Measurements from ENCODE around the gene APBA1.
"Not testable (repeated sequence)": the region's sequence is repeated elsewhere in the genome, so short reads cannot be mapped to it uniquely, and the experiment has no call there.

The APBA1 gene

DNA sequence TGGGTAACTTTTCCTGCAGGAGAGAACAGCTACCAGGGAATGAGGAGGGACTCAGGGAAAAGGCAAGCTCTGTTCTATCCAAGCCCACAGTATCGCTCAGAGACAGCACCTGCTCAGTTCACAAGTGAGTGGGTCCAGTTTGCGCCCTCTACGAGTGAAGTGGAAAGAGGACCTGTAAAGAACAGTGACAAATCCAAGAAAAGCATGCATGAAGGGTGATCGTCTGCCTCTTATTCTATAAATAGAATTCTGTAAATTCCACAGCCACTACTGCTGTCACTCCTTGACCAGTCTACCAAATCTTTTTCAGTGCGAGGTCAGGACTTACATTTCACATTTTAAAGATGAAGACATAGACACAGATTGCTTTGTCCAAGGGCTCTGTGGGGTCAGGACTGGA is 229.7 kb downstream of the APBA1 start:
- no peak for DNase-seq (ENCODE audit: low spot score)

DNA sequence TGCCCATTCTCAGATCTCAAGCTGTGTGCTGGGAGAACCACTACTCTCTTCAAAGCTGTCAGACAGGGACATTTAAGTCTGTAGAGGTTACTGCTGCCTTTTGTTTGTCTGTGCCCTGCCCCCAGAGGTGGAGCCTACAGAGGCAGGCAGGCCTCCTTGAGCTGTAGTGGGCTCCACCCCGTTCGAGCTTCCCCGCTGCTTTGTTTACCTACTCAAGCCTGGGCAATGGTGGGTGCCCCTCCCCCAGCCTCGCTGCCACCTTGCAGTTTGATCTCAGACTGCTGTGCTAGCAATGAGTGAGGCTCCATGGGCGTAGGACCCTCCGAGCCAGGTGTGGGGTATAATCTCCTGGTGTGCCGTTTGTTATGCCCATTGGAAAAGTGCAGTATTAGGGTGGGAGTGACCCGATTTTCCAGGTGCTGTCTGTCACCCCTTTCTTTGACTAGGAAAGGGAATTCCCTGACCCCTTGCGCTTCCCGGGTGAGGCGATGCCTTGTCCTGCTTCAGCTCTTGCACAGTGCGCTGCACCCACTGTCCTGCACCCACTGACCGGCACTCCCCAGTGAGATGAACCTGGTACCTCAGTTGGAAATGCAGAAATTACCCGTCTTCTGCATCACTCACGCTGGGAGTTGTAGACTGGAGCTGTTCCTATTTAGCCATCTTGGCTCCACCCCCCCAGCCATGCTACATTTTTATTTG is 231.8 kb downstream of the APBA1 start:
- not testable (repeated sequence) for DNase-seq (ENCODE audit: low spot score)

DNA sequence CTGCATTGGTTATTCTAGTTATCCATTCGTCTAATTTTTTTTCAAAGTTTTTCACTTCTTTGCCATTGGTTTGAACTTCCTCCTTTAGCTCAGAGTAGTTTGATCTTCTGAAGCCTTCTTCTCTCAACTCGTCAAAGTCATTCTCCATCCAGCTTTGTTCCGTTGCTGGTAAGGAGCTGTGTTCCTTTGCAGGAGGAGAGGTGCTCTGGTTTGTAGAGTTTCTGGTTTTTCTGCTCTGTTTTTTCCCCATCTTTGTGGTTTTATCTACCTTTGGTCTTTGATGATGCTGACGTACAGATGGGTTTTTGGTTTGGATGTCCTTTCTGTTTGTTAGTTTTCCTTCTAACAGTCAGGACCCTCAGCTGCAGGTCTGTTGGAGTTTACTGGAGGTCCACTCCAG is 232.5 kb downstream of the APBA1 start:
- DNase-seq (ENCODE audit: low spot score), result not testable (repeated sequence)

DNA sequence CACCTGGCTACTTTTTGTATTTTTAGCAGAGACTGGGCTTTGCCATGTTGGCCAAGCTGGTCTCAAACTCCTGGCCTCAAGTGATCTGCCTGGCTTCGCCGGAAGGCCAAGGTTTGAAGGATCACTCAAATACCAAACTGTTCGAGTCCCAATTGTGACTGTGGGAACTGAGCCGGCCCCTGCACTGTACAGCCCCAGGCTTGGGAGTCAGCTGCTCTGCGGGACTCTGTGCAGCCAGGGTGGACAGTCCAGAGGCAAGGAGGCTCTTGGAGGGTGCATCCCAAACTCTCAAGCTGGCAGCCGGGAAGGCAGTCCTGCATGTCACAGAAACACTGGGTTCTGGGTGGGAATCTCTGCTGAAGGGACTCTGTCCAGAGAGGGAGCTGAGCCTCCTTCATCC is 238.2 kb downstream of the APBA1 start:
- no peak for DNase-seq (ENCODE audit: low spot score)

DNA sequence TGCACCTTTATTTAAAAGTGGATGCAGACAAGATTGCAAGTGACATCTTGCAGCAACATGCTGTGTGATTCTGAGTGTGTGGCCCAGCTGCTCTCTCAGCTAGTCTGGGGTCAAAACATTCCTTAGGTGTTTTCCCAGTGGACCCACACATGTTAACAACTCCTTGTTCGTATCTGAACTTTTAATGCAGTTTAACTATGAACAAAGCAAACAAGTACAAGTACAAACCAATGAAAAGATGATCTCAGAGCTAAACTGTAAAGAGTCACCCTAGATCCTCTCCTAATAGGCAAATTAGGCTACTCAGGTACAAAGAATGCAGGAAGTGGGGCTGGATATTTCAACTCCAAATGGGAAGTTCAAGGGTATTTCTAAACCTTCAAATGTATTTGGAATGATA is 238.8 kb downstream of the APBA1 start:
- peak; percentile 51 for DNase-seq (ENCODE audit: low spot score)

DNA sequence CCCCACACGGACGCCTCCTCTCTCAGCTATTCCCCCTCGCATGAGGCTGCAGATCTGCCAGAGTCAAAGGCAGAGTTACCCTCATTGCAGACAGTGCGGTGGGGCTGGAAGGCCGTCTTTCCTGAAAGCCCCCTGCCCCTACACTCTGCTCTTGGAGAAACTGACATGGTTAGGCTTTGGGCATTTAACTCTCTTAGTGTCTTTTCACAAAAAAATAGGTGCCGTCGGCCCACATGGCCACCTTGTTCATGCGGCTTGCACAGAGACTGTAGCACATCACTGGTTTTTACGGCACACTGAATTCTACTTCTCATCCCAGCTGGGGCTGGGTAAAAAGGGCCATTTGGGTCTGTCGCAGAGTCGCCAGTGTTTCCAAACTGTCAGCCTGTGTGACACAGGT is 239.5 kb downstream of the APBA1 start:
- no peak for DNase-seq (ENCODE audit: low spot score)

DNA sequence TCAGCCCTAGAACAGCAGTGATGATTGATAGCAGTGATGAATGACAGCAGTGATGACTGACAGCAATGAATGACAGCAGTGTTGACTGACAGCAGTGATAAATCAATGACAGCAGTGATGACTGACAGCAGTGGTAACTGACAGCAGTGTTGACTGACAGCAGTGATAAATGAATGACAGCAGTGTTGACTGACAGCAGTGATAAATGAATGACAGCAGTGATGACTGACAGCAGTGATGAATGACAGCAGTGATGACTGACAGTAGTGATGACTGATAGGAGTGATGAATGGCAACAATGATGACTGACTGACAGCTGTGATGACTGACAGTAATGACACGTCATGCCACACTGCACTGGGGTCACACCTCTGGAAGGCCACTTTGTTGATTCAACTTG is 240.4 kb downstream of the APBA1 start:
- DNase-seq (ENCODE audit: low spot score), result no peak

DNA sequence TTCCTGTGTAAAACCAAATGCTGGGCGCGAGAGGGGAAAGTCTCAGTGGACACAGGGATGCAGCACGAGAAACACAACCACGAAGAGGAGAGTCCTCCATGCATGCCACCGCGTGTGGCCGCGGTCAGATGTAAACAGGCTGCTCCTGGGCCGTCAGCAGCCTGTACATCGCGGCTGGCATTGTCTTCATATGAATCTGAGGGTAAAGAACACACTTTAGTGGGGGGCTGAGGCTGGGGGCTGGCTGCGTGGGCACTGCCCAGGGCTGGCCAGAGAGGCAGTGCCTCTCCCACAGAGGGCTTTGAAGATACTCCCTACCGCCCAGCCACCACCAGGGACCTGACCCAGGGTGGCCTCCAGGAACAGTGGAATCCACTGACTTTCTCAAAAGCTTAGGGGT is 241.0 kb downstream of the APBA1 start:
- no peak for DNase-seq (ENCODE audit: low spot score)

DNA sequence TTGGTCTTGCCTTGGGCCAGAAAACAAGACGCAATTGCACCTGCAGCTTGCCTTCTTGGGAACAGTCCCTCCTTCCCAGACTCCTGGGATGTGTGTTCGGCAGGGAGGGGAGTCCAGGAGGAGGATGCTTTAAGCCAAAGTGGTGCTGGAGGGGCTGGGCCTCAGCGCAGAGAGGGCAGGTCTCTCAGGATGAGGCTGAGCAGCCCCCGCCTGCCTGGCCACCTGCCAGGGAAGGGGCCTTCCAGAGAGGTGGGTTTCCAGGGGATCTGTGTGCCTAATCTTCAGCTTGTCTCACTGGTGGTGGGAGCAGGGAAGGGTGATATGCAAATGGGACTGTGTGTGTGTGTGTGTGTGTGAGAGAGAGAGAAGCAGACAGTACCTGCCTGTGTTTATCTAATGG is 242.0 kb downstream of the APBA1 start:
- DNase-seq (ENCODE audit: low spot score), result no peak

DNA sequence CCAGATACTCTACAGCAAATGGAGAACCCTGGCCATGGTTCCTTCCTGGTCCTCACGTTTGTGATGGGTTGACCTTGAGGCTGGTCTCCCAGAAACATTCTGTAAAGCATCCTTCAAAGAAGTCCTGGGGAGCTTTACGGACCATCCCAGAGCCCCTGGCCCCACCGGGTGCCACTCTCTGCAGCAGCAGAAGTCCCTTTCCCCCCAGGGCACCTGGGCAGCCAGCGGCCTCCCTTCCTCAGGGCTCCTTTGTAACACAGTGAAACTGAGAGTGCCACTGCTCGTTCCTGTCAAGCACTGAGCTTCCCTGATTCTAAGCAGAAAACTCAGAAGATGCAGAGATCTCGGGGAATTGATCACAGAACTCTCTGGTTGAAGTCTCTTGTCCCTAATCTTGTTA is 242.9 kb downstream of the APBA1 start:
- no peak for DNase-seq (ENCODE audit: low spot score)

DNA sequence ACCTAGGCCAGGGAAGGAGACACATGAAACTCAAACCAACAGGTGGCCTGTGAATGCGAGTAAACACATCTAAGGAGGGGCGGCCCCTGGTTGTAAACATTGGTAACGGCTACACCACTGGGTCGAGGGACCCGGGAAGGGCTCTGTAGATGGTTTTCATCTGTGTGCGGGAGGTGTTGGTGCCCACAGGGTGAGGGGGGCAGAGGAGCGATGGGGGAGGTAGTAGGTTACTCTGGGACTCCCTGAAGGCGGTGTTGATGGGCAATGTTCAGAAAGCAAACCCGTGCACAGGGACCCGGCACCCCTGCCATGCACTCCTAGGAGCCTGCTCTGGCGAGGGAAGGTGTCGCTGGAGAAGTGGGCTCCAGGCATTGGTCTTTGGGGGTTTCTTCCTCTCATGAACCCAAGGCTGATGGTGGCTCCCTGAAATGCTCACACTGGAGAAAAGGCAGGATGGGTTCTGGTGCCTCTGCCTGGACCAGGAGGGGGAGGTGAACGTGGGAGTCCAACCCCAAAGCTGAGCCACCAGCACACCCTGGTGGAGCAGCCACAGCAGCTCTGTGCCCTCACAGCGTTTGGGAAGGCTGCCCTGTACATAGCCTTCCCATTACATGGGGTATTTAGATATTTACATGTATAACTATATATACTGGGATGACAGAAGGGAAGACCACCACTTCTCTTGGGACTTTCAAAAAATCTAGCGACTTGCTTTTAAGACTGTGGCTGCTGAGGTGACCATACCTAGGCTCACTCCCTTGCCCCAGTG is 244.0 kb downstream of the APBA1 start:
- no peak for DNase-seq (ENCODE audit: low spot score)

DNA sequence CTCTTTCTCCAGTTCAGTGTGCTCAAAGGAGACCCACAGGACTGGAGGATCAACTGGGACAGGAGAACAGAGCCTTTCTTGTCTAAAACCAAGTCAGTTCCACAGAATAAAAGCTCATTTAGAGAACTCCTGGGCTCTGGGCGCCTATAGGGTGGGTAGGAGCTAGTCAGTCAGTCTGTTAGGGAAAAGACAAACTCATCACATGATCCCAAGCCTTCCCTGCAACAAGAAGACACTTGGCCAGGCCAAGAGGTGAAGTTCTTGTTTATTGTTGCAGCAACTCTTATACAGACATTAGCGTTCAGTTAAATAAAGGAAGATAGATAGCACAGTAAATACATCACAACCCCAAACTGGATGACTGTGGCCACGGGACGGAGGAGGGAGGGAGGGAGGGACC is 244.9 kb downstream of the APBA1 start:
- no peak for DNase-seq (ENCODE audit: low spot score)

DNA sequence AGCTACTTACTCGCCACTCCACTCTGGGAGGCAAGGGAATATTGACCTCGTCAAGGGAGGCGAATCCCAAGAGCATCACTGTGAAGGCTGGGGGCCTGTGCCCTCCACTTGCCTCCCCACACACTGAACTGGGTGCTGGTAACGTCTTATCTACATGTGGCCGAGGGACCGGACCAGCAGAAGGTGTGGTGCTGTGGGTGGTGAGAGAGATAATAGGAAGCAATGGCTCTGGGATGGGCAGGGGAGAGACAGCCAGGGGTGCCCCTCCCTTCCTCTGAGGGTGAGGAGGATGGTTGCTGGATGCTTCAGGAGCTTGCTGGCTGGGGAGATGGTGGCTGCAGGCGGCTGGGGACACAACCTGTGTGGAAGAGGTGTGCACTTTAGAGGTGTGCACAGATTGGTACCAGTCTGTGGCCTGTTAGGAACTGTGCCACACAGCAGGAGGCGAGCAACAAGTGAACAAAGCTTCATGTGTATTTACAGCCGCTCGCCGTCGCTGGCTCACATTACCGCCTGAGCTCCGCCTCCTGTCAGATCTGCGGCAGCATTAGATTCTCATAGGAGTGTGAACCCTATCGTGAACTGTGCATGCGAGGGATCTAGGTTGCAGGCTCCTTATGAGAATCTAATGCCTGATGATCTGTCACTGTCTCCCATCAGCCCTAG is 246.9 kb downstream of the APBA1 start:
- DNase-seq (ENCODE audit: low spot score), result no peak

DNA sequence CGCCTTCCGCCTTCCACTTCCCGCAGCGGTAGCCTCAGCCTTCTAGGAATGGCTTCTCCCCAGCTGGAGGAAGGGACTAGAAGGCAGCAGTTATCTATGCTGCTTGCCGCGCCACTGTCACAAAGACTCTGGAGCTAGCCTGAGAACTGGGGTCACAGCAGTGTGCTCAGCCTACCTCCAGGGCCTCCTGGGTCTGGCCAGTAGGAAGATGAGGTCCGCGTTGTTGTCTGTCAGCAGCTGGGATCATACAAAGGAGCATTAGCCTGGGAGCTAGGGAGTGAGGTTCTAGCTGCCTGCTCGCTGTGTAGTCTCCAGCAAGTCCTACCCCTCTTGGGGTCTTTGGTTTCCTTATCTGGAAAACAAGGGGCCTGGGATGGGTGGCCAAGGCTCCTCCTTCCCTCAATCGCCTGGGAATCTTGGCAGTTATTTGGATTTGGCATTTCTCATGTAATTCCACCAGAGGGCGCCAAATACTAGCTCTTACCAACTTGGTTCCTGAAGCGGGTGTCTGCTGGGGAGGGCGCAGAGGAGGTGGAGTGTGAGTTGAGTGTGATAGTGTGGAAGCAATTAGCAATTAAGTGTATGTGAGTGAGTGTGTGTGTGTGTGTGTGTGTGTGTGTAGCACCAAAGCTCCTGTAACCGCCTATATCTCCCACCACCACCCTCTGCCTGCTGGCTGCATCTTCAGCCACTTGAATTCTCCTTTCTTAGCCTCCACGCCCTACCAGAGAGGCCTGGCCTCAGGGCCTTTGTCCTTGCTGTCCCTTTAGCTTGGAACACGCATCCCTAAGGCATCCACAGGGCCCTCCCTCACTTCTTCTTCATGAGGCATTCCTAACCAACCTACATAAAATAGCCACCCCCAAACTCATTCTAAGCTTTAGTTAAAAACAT is 250.0 kb downstream of the APBA1 start:
- peak; percentile 83 for DNase-seq (ENCODE audit: low spot score)

DNA sequence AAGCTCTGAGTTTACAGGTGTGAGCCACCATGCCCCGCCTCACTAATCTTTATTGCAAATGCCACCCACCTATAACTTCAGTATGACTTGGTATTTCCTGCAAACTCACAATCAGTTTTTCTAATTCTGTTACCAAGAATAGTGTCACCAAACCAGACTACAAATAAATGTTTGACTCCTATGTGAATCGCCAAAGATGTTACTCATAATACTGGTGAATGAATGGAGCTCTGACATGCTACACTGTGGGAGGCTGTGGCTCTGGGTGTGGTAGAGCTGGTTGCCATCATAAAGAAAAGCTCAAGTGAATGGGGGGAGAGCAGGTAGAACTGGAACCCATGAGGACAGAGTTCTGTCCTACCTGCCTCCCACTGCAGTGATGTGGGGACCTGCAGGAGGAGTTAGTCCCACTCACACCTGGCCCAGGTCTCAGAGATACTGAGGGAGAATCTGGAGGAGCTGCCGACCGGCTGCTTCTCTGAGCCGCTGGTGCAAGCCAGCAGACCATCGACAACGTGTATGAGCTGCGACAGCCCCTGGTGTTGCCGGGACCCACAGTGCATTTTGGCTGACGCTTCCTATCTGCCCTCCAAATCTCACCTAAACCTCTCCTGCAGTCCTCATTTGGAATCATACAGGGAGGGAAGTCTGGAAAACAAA is 251.4 kb downstream of the APBA1 start:
- no peak for DNase-seq (ENCODE audit: low spot score)

DNA sequence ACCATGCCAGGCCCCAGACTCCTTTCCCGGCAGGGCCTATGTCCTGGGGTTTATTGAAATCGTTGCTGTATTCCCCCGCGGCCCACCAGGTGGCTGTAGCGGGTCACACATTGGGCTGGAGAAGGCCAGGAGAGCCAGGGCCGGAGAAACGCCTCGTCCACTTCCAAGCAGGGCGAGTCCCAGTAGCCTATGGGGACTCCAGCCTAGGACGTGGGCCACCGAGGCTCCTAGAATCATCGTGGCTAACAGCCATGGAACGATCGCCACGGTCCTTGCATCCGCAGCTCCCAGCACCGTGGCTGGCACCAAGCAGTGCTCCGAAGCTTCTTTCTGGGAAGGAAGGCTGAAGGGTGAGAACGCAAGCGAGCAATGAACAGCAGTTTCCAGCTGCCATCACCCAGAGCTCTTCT is 259.4 kb downstream of the APBA1 start:
- DNase-seq (ENCODE audit: low spot score), result peak; percentile 77

DNA sequence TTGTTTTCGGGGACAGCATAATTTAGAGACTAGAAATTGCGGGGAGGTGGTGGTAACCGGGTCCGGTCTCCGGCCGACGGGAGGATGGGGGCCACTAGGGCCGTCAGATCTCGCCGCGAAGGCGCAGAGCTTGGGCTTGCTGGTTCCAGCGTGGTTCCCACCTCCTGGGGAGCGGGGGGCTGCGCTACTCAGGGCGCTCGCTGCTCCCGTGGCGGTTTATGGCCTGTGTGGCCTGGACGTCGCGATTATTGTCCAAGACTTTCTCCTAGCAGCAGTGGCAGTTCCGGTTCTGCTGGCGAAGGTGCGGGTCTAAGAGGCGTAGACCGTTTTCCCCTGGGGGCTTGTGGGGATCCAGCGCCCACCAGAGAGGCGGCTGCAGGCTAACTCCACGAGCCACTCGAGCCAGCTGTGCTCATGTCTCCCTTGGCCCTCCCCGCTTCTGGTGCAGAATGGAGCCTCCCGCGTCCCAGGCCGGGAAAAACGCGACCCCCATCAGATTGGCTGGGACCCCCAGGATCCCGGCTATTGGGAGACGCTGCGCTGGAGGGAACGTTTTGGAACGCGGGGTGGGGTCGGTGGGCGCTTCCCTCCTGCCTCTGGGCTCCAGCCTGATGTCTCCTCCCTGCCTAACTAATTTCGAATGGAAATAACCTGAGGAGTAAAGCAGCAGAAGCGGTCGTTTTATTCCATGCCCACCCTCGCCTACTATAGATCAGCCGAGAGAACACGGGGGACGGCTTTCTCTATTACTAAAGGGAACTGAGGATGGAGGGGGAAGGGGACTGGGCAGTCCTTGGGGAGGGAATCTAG is 260.0 kb downstream of the APBA1 start:
- DNase-seq (ENCODE audit: low spot score), result no peak

DNA sequence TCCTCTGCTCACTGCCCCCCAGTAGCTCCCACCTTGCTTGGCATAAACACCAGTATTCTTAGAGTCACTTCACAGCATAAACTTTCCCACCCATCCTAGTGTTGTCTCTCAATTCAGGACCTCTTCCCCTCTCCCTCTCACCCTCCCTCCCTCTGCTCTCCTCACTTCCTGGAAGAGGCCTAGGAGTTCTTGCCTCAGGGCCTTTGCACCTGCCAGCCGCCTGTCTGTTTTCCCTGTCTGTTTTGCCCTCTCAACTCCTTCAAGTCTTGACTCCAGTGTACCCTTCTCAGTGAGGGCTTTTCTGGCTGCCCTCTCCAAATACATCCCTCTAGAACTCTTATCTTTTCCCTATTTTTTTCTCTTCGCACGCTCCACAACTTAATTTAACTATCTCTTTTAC is 260.9 kb downstream of the APBA1 start:
- DNase-seq (ENCODE audit: low spot score), result no peak

DNA sequence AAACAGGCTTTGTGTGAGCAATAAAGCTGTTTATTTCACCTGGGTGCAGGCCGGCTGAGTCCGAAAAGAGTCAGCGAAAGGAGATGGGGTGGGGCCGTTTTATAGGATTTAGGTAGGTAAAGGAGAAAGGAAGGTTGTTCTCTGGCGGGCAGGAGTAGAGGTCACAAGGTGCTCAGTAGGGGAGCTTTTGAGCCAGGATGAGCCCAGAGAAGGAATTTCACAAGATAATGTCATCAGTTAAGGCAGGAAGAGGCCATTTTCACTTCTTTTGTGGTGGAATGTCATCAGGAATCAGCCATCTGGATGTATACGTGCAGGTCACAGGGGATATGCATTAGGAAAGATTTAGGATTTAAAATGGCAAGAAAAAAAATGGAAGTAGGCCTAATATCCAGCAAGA is 262.2 kb downstream of the APBA1 start:
- DNase-seq (ENCODE audit: low spot score), result not testable (repeated sequence)

DNA sequence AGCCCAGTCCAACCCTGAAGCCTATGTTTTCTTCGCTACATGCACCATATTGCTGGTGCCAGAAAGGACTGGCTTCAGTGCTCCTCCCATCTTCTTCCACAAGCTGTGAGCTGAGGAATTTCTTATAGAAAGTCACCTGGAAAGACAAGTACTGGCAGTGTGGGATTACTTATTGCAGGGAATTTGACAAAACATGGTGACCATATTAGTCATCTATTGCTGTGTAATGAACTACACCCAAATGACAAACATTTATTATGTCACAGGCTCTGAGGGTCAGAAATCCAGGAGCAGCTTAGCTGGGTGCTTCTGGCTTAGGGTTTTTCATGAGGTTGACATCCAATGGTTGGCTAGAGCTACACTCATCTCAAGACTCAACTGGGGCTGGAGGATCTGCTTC is 271.7 kb downstream of the APBA1 start:
- no peak for DNase-seq (ENCODE audit: low spot score)

Measured in AG08395 (cell line).